T-helper 9 cell (primary cell): ENCODE results near the gene ITM2C.
A peak's percentile ranks its signal among the peaks of the same experiment; 100 is the strongest.

ENCODE experiments used
- DNase-seq: peaks from one replicate; pipeline ENCODE4 v3.0.0-alpha.2; 2020

Gene ITM2C

DNA sequence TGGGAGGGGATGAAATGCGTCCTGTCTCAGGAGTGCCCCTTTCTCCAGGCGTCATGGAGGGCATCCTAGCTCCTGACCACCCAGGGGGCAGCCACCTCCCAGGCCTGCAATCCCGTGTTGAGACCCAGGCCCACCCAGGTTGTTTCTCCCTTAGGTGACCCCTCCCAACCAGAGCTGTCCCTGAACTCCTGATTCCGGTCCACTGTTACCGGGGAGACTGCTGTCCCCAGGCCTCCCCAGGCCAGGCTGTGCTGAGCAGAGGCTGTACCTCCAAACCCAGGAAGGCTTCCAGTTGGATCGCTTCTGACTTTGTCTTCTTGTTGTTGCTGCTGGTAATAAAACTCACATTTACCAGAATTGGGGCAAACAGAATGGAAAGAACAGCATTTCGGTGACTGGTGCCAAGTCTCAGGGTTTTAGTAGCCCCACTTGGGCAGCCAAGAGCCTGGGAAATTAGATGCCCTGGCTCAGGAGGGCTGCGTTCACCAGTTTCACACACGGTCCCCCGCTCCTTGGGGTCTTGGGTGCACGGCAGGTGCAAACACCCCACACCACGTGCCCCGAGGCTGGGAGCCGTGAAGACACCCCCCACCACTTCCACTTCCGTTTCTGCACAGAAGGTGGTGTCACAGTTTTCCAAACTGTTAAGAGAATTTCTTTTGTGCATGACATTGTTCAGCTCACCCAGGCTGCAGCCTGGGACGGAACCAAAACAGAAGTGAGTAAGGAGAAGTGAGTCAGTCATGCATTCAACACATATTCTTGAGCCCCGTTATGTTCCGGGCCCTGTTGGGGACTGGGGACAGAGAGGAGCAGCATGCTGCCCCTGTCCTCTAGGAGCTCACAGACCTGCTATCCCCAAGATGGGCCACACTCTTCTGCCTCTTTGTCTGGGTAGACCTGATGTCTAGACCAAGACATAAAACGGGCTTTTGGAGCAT, 29.4 kb downstream of the ITM2C start:
- DNase-seq = no peak

DNA sequence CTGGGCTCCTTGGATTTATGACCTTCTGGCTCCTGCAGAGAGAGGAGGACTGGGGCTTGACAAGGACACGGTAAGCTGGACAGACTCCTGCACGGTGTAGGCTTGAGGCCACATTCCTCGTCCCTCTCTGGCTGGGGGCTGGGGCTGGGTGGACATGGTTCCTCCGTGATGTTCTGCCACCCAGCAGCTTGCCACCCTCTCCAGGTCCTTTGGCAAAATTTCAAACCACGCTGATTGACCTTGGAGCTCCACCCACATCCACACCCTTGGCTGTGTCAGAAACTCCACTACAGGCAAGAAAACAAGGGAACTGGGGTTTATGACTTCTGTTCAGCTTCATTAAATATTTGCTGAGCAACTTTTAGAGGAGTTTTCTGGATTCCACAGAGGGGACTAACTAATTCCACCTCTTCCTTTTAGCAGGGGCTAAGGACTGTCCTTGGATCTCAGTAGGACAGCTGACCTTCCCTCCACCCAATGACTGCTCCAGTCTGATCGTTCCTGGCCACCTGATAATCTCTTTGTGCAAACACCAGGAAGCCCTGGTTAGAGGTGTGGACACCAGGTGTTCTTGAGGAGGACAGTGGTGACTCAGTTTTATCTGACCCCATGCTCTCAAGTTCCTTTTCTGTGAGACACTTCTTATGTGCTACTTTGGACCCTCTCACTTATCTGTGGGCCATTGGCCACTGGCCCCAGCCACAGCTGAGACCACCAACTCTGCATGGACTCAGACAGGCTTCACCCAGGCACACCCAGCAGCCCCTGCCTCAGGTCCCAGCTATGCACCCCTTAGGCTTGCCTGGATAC, 31.0 kb downstream of the ITM2C start:
- no peak for DNase-seq

DNA sequence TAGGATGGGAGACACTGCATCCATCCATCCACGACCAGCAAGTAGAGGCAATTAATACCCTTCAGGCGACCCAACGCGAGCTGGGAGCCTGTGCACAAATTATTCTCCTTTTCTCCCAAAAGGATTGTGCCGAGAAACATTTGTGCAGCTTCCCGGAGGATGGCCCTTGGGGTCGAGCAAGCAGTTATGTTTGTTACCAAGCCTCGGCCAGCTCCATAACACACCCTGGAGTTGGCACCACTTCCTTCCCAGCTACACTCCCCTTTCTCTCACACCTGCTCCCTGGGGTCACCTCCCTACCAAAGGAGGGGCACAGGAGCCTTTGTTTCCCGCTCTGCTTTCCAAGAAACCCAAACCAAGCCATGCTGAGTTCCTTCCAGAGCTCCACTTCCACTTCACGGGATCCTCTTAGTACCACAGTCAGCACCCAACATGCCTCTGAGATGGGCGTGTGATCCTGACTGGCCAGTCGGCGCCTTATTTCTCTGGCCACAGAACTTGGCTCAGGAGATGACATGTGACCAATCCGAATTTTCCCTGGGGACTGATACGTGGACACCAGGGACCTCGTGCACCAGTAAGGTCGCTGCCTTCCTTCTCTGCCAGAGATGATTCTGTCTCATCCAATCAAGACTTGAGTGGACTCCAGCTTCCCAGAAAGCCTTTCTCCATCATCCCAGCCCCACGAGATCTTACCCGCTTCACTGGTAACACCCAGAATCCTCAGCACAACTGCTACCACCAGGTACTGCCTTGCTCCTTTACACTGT, 31.8 kb downstream of the ITM2C start:
- no peak for DNase-seq

DNA sequence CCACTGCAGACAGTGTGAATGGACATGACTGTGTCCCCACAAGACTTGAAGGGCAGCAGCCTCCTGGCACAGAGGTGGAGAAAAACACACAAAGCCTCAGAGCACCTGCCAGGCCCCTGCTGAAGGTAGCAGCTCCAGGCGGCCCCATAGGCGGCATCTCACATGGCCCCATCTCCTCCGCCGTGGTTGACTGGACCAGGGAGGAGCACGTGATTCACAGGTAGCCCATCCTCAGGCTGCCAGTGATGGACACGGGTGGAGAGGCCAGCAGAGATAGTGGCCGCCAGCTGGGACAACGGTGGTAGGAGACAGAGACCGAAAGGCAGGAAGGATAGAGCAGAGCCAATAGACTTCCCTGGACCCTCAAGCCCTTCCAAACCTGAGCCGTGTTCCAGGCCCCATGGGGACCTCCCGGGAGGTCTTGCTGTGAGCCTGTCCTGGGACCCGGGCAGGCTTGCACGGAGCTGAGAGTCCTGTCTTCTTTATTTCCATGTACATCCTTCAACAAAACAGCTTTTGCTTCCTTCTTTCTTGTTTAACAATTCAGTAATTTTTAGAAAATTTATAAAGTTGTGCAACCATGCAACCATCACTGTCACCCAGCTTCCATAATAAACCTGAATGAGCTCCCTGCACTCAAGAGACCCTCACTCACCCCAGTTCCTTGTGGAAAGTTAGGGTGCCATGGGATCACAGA, 33.4 kb downstream of the ITM2C start:
- no peak for DNase-seq

DNA sequence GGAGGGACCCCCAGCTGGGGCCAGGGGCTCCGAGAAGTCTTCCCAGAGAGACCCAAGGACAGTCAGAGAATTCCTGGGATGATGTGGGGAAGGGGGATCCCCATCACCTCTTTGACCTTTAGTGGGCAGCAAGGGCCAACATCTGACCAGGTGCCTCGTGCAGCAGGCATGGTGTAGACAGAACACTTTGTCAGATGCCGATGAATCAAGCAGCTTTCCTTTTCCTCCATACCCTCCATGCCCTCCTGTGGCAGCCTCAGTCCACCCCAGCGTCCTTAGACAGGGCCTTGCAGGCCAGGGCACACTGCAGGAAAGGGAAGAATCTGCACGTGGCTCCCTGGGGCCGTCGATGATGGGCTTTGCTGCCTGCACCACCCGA, 34.0 kb downstream of the ITM2C start:
- no peak for DNase-seq

DNA sequence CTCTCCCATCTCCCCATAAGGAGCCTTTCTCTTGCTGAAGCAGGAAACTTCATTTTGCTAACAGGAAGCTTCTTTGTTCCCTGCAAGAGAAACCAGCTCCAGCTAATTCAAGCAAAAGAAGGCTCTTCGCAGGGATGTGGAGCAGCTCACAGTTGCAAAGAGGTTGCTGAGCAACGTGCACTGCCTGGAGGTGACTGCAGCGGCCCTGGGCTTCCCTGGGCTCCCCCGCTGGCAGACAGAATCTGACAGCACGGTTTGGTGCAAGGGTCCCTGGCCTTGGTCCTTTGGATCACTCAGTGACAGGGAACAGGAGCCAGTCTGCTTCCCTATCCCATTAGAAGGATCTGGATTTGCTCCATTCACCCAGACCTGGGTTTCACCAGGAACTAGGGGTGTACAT, 34.5 kb downstream of the ITM2C start:
- no peak for DNase-seq

DNA sequence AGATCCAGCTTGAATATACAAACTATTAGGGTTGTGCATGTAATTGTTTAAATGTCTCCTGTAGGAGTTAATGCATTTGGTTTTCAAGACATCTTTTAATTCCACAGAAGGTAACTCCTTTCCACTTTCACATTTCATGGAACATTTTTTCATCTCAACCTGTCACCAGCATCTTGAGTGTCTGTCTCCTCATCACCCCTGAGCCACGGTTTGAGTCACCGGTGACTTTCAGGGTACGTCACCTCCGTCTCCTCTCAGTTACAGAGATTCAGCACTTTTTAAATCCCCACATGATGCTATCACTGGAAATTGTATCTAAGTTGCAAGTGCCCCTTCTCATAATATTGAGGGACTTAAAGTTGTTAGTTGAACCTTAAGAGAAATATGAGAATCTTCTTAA, 35.0 kb downstream of the ITM2C start:
- no peak for DNase-seq

DNA sequence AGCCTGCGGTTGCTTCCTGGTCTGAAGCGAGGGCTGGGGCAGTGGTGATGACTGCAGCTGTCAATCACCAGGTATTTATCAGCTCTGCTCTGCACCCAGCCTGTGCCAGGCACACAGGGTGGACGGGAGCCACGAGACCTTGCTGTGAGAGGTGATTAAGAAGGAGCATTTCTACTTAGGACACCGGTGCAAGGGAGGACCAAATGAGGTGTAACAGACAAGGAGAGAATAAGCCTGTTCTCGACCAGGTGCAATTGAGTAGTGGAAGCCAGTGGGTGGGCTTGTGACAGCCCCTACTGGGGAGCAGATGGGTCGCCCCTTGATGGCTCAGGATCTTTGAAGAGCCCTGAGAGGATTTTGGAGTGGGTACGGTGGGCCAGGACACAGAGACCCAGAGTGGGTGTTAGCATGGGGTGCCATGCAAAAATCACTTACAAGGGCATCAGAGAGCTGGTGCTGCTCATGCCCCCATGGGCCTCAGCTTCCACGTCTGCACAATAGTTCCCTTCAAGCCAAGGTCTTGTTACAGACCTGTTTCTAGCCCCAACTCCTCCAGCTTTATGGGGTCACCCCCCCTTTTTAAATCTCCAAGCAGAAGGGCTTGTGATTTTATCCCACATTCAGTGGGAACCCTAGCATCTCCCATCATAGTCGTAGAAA, 35.7 kb downstream of the ITM2C start:
- DNase-seq = no peak

DNA sequence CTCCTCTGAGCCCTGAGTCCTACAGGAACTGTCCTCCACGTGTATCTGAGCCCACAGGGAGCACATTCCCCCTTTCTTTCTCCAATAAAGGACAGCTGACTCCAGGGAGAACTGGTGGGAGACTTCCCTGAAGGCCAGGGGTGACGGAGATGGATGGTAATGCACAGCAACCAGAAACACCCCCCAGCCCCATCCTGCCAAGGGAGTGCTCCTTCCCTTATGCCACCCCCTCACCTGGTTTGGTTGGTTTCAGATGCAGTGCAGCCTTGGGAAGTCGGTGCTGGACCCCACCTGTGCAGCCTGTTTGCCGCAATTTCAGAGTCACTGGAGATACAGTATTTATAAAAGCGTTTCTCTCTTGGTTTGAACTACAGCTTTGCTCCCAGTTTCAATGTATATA, 36.3 kb downstream of the ITM2C start:
- no peak for DNase-seq

DNA sequence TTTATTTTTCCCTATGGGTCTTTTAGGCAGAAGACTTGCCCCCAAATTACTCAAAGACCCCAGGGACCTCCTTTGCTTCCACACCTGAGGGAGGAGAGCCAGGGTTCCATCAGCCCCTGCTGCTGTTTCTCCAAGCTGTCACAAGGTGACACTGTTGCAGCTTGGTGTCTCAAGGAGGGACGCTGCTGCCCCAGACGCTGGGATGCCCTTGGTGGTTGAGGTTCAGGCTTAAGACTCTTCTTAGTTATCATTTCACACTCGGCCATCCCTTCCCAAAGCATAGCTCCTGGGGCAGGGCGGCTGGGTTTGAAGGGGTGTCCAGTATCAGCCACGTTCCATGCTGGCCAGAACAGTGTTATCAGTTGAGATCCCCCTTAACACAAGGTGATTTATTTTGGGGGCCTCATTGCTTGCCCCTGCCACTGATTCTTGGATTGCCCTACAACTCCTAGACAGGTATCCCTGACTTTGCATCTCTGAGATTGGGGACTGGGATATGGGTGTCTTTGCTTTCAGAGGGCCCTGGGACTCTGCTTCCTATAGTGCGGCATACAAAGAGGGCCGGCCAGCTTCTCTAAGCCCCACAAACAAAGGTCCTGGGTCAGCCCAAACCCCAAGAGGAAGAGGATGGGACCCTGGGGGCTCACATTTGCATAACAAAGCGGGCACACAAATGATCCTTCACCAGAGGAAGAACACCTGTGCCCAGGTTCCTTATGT, 37.6 kb downstream of the ITM2C start:
- DNase-seq = peak; percentile 27

DNA sequence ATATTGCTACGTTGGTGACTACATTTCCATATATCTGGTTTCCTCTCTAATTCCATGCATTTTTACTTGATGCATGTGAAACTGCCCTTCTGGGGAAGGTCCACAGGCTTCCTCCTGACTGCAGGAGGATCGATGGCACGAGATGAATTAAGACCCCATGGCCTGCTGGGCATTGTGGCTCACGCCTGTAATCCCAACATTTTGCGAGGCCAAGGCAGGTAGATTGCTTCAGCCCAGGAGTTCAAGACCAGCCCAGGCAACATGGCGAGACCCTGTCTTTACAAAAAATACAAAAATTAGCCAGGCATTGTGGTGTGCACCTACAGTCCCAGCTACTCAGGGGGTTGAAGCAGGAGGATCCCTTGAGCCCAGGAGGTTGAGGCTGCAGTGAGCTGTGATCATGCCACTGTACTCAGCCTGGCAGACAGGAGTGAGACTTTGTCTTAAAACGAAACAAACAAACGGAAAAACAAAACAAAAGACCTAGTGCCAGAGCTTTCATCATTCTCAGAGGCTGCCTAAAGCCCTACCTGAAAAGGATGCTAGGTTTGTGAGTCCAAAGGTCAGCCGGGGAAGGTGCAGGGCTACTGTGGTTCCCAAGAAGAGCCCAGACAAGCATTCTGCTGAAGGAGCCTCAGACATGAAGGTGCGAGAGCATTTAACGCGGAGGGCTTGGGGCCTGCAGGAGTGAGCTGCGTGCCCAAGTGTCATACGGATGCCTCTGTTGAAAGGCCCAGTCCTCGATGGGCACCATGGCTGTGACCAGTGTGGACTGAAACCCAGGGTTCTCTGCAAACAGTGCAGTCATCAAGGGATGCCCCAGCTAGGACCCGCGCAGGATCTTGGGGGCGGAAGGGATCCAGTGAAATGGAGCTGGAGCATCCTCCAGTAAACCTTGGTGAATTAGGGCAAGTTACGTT, 38.7 kb downstream of the ITM2C start:
- no peak for DNase-seq

DNA sequence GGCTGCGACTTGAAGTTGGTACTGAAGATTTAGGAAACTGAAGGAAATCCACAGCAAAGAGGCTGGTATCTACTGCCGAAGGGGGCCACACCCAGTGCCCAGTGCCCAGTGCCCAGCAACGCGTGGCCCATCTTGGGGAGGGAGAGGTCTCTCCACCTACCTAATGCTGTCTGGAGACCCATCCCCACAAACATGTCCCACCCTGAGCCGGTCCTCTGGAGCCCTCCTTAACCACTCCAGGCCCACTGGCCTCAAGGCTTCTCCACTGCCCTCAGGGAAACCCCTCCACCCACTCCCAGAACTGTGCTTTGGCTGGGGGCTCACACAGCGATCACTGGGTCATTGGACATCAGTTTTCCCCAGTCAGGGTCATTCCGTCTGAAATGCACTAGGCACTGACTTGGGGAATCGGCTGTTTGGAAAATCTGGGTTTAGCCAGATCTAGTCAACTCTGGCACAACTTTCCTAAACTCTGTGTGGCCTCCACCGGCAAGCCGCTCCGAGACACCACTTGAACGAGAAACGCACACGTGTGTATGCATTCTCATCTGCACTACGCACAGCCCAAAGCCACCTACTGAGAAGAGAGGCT, 40.2 kb downstream of the ITM2C start:
- DNase-seq = no peak

DNA sequence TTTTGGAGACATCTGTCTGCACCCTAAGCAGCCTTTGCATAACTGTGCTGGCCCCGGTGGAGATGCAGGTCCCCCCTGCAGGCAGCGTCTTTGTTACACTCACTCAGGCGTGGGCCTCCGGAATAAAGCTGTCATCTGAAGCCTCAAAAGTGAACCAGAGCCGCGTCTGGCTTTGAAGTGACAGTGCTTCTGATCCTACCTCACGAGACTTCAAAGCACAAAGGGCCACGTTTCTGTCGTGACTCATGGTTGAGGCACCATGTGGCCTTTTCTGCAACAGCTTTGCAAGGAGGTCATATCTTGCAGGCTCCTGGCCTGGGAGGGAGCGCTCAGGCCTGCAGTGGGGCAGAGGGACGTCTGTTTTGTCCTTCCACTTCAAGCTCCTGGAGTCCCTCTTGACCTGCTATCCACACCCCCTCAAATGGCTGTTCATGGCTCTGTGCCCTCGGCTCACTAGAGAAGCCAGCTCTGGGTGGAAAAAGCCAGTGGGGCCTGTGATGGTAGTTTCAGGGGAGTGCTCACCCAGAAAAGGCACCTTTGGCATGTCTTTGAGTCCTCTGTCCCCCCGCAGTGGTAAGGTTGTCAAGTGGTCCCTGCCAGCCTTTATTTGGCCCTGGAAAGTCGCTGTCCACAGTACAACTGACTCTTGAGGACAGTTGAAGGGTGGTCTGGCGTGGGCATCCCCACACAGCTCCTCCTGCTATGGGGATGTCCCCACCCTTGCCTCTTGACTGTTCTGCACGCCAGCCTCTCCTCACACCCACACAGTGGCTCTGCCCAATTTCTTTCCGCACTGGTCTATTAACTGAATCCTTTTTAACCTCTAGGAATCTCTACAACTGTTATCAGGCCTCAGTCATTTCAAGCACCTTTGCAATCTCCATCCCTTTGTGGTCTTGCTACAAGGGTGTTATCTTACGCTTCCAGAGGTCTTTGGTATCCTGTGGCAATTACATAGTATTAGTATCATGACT, 41.0 kb downstream of the ITM2C start:
- peak; percentile 35 for DNase-seq

DNA sequence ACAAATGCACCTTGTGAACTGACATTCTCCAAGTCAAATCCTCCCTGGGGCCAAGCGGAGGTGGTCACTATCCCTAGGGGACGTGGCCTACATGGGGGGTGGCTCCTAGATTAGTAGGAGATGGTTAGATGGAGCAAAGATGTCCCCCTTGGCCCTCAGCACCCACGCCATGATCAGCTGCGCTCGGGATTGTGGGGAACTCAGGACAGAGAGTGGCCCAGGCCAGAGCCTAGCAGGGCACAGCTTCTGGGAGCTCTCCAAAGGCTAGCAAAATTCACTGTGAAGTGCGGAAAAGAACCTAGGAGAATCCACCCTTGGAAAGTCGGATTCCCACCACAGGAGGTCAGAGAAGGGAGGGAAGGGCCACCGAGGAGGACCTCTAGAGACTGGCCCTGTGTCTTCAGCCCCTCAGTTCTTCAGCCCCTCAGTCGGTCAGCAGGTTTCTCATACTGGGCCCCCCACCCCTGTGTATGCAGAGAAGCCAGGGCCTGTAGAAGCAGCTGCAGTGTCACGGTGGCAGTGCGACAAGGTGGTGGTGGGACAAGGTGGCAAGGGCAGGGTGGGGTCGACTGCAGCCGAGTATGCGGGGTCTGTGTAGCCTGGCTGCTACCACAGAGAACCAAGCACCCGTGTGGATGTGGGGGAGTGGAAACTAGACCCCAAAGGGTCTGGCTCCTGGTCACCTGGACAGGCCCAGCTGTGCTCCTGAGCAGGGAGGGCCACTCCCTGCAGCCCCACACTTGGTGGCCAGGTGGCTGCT, 41.9 kb downstream of the ITM2C start:
- DNase-seq = no peak

DNA sequence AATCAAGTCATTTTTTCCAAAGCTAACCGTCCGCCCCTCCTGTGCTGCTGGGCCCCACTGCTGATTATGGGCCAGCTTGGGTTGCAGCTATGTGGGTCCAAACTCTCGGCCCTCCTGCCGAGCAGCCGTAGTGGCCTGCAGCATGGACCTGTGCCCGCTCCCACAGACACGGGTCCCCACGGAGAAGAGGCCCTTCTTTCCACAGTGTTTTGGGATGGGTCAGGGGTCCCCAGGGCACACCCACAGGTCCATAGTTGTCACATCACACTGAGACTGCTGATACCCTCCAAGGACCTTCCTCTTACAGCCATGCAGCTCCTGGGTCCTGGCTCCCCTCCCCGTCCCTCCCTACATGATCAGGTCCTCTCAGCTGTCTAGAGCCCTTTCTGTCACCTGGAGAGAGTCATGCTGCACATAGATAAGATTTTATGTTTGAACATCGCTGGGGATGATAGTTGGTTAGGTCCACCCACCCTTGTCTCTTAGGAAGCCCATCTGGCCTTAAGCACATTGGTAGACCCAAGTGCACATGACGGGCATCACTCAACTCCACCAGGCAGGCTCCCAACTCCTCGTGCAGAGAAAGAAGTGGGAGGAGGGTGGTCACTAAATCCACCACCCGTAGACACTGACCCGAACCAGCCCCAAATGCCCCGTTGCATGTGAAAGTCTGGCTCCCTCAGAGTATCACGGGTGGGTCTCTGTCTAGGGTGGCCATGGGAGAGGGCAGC, 42.8 kb downstream of the ITM2C start:
- no peak for DNase-seq

DNA sequence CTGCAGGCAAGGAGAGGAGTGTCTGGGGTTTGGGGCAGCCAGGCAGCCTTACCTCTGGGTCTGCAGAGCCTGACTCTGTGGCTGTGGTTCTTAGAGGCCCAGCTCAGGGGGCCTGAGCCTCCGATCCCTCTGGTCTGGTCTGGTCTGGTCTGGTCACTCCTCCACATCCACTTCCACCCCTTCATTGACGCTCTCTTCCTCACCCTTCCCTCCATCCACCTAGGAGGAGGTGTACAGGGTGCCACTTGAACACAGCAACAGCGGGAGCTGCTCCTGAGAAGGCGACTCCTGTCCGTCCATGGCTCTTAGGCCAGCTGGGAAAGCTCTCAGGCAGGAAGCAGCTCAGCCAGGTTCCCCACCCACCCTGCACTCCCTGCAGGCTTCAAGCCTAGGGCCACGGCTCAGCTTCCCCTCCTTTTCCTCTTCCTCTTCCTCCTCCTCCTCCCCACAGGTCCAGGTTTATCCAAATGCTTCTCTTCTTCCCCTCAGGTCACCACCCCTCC, 43.4 kb downstream of the ITM2C start:
- DNase-seq = no peak
